ENCODE measurements around the gene TBC1D14. TPM values are rescaled to one million over a fixed set of nuclear protein-coding genes. Genes with fewer than 3 reads are reported as not detected.

The TBC1D14 gene
- total and polyA plus RNA-seq, 10 of the 15 experiments (the other 5 are each of a cell fraction or from before 2014, with no cell fraction given): 0.87 to 39.3 (median 30.1) TPM

DNA sequence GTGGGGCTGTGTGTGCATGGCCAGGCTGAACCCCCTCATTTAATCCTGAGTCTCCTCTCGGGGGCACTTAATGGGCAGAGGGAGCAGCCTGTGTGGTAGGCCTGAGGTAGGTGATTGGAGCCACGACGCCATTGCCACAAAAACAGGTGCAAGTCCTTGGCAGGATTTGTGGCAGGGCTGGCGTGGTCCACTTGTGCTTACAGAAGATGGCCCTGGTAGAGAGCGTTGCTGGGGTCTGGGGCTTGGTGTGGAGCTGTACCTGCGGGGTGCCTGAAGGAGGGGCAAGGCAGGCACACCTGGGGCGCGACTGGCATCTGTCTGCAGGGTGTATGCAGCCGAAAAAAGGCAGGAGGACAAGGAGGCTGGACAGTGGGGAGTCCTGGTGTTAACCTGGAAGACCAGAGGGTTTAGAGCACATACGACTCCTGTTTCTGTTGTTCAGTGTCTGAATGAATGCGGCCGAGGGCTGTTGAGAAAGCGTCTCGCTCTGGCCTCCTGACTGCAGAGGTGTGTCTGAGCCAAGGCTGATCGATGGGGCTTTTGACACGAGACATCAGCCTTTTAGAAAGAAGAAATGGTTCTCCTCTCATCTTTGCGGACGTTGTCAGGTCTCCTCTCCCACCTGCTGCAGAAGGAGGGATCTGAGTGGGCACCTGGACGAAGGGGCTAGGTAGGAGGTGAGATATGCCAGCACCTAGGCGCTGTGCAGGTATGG lies 52.0 kb downstream of the TBC1D14 start:
- Histone ChIP-seq H4K20me1 (ENCODE audit: control insufficient read depth, insufficient read depth) (0 out of 2 replicates have a peak, but pooled peaks cover 3% of the 10 kb centered on the region), H3K36me3 (ENCODE audit: control insufficient read depth in 2 of 2, insufficient read depth in 2 of 2, low read length in 1 of 2) (no peaks in the 10 kb centered on the region; a peak in 1 of 4 replicates), H3K9me3 (replicated peaks; ENCODE audit: control insufficient read depth, insufficient read depth, low read length) (no peaks in the 10 kb centered on the region; the same call in 2 of the 3 replicates), H3K27ac (ENCODE audit: control insufficient read depth, insufficient read depth) (no peak overlapping the region), H3K4me1 (ENCODE audit: control insufficient read depth, insufficient read depth, low read length) (peaks cover 28% of the 10 kb centered on the region), H2AFZ (ENCODE audit: control insufficient read depth, low read depth, low read length) (no peak overlapping the region), H3K79me2 (ENCODE audit: control insufficient read depth, insufficient read depth, low read length) (peaks cover 9% of the 10 kb centered on the region), H3K4me3 (no peak overlapping the region), H3K4me2 (ENCODE audit: control insufficient read depth, insufficient read depth) (no peak overlapping the region), H3K9ac (ENCODE audit: control insufficient read depth, insufficient read depth, low read length) (no peak overlapping the region), H3K27me3 (replicated peaks in 1 of 2; ENCODE audit: control insufficient read depth in 2 of 2, insufficient read depth in 2 of 2, low read length in 1 of 2) (no peaks in the 10 kb centered on the region)
- TF ChIP-seq, protein P1, sequence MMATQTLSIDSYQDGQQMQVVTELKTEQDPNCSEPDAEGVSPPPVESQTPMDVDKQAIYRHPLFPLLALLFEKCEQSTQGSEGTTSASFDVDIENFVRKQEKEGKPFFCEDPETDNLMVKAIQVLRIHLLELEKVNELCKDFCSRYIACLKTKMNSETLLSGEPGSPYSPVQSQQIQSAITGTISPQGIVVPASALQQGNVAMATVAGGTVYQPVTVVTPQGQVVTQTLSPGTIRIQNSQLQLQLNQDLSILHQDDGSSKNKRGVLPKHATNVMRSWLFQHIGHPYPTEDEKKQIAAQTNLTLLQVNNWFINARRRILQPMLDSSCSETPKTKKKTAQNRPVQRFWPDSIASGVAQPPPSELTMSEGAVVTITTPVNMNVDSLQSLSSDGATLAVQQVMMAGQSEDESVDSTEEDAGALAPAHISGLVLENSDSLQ (IDR thresholded peaks at IDR 0.05): no peak
- no peak for TF ChIP-seq ZBTB40 (IDR thresholded peaks at IDR 0.05; ENCODE audit: borderline replicate concordance)
- TF ChIP-seq EZH2 (IDR thresholded peaks at IDR 0.05; ENCODE audit: borderline replicate concordance, control insufficient read depth, low read depth, low read length): no peak
- TF ChIP-seq CUX1 (IDR thresholded peaks at IDR 0.05; ENCODE audit: insufficient replicate concordance, low read depth, low read length): no peak
- no peak for TF ChIP-seq EGR1 (IDR thresholded peaks at IDR 0.05; ENCODE audit: borderline replicate concordance in 1 of 2, low read depth in 2 of 2, low read length in 2 of 2)
- TF ChIP-seq BCL11A (IDR thresholded peaks at IDR 0.05; ENCODE audit: low read depth, low read length): no peak
- TF ChIP-seq IRF4 (IDR thresholded peaks at IDR 0.05; ENCODE audit: low read depth, low read length): no peak
- no peak for TF ChIP-seq SUZ12 (IDR thresholded peaks at IDR 0.05; ENCODE audit: unreplicated experiment)
- no peak for TF ChIP-seq HDAC2 (IDR thresholded peaks at IDR 0.05)
- TF ChIP-seq YY1 (IDR thresholded peaks at IDR 0.05; ENCODE audit: low read depth, low read length): no peak
- BruUV-seq (replicated peaks): no TSS peak
- CTCF ChIA-PET: no interaction called here
- in situ Hi-C loops (cut with MboI): no loop called here
- RAD21 ChIA-PET (ENCODE audit: unreplicated experiment): no interaction called here
- 92% methylated on average over 20 of the region's 20 CpGs for WGBS (ENCODE audit: insufficient coverage, insufficient replicate concordance, low lambda C conversion rate, missing lambda C conversion rate)
- intact Hi-C loops (cut with micrococcal nuclease; ENCODE audit: unreplicated experiment): no loop called here
- DNase-seq (ENCODE audit: low read depth, low spot score): no peak
- POLR2A ChIA-PET: no interaction called here
- SMC1A ChIA-PET (ENCODE audit: uncharacterized antibody, unreplicated experiment): no interaction called here
- FAIRE-seq: no peak
- ATAC-seq: no peak
